ENCODE results near the gene MPZL1.

DNA sequence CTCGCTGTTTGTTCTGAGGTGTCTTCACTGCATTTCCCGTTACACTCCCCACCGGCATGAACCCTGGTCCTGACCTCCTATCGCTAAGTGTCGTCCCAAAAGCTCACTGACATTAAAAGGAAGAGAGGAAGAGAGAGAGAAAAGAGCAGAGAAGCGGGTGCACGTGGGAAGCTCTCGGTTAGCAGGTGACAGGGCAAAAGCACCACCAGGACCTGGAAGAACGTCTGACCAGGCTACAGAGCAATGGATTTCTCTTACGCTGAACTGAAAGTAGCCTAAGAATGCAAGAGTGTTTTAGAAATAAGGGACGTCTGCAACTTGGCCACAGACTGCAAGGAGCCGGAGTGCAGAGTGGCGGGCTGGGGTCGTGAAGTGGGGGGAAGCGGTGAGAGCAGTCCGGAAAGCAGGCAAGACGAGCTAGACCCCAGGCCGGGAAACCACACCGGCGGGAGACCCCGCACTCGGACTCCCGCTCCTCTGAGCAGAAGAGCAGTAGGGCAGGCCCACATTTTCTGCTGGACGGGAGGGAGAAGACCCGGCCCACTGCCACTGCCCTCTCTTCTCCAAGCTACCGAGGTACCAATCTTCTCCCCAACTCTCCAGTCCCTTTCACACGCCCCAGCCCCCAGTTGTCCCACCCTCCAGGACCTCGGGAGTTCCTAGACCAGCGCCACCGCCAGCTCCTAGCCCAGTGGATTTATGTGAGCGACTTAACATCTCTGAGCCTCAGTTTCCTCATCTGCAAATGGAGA is 8.3 kb upstream of the MPZL1 start:
- TF ChIP-seq, protein P1, sequence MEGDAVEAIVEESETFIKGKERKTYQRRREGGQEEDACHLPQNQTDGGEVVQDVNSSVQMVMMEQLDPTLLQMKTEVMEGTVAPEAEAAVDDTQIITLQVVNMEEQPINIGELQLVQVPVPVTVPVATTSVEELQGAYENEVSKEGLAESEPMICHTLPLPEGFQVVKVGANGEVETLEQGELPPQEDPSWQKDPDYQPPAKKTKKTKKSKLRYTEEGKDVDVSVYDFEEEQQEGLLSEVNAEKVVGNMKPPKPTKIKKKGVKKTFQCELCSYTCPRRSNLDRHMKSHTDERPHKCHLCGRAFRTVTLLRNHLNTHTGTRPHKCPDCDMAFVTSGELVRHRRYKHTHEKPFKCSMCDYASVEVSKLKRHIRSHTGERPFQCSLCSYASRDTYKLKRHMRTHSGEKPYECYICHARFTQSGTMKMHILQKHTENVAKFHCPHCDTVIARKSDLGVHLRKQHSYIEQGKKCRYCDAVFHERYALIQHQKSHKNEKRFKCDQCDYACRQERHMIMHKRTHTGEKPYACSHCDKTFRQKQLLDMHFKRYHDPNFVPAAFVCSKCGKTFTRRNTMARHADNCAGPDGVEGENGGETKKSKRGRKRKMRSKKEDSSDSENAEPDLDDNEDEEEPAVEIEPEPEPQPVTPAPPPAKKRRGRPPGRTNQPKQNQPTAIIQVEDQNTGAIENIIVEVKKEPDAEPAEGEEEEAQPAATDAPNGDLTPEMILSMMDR (IDR thresholded peaks at IDR 0.05; ENCODE audit: insufficient read depth, low read length), result no peak
- TF ChIP-seq, protein P2, sequence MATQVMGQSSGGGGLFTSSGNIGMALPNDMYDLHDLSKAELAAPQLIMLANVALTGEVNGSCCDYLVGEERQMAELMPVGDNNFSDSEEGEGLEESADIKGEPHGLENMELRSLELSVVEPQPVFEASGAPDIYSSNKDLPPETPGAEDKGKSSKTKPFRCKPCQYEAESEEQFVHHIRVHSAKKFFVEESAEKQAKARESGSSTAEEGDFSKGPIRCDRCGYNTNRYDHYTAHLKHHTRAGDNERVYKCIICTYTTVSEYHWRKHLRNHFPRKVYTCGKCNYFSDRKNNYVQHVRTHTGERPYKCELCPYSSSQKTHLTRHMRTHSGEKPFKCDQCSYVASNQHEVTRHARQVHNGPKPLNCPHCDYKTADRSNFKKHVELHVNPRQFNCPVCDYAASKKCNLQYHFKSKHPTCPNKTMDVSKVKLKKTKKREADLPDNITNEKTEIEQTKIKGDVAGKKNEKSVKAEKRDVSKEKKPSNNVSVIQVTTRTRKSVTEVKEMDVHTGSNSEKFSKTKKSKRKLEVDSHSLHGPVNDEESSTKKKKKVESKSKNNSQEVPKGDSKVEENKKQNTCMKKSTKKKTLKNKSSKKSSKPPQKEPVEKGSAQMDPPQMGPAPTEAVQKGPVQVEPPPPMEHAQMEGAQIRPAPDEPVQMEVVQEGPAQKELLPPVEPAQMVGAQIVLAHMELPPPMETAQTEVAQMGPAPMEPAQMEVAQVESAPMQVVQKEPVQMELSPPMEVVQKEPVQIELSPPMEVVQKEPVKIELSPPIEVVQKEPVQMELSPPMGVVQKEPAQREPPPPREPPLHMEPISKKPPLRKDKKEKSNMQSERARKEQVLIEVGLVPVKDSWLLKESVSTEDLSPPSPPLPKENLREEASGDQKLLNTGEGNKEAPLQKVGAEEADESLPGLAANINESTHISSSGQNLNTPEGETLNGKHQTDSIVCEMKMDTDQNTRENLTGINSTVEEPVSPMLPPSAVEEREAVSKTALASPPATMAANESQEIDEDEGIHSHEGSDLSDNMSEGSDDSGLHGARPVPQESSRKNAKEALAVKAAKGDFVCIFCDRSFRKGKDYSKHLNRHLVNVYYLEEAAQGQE (IDR thresholded peaks at IDR 0.05; ENCODE audit: insufficient replicate concordance, low read depth), result no peak
- TF ChIP-seq POLR2AphosphoS5 (IDR thresholded peaks at IDR 0.05; ENCODE audit: low read depth) (no peak), SPI1 (IDR thresholded peaks at IDR 0.05; ENCODE audit: borderline replicate concordance, low read depth) (no peak), GABPA (IDR thresholded peaks at IDR 0.05; ENCODE audit: low read depth) (no peak)

Data from HL-60 (cell line).